Activated naive CD4-positive, alpha-beta T cell treated with anti-CD3 and anti-CD28 coated beads, Interleukin-2, amount 50 U/mL, for 72 hours (primary cell): ENCODE measurements around the gene NOTCH2. TPM values are rescaled to one million over a fixed set of nuclear protein-coding genes. Genes with fewer than 3 reads are reported as not detected.
"Not testable (repeated sequence)": the region's sequence is repeated elsewhere in the genome, so short reads cannot be mapped to it uniquely, and the experiment has no call there.

Experiments used
- ATAC-seq, 2 donors: fragments of 150-1000 bp; cut with Tn5 transposase; 2 replicates each; pipeline ENCODE4 v1.10.0; 2021; ENCODE audit warnings: mild to moderate bottlenecking in 2 of 2, moderate library complexity in 2 of 2
- DNase-seq, 2 donors: peaks; one replicate each; pipeline ENCODE4 v3.0.0; 2021 to 2022; ENCODE audit warnings: low spot score in 2 of 2
- H3K27ac Mint-ChIP-seq, 2 donors: one replicate each; pipeline ENCODE4 v1.8.0; 2022; ENCODE audit warnings: mild to moderate bottlenecking in 2 of 2, mixed read lengths in 2 of 2
- H3K36me3 Mint-ChIP-seq, 2 donors: one replicate each; pipeline ENCODE4 v1.8.0; 2022; ENCODE audit warnings: mixed read lengths in 2 of 2
- H3K9me3 Mint-ChIP-seq, 2 donors: one replicate each; pipeline ENCODE4 v1.8.0; 2022; ENCODE audit warnings: mixed read lengths in 2 of 2
- total RNA-seq, 2 donors: library from RNA; stranded (reverse); gene quantifications; one replicate each; pipeline ENCODE4 v1.2.3, GENCODE V29; 2022

Gene NOTCH2
- total RNA-seq, 2 donors from 2014 or later, result 42.6 to 79.6 TPM

DNA sequence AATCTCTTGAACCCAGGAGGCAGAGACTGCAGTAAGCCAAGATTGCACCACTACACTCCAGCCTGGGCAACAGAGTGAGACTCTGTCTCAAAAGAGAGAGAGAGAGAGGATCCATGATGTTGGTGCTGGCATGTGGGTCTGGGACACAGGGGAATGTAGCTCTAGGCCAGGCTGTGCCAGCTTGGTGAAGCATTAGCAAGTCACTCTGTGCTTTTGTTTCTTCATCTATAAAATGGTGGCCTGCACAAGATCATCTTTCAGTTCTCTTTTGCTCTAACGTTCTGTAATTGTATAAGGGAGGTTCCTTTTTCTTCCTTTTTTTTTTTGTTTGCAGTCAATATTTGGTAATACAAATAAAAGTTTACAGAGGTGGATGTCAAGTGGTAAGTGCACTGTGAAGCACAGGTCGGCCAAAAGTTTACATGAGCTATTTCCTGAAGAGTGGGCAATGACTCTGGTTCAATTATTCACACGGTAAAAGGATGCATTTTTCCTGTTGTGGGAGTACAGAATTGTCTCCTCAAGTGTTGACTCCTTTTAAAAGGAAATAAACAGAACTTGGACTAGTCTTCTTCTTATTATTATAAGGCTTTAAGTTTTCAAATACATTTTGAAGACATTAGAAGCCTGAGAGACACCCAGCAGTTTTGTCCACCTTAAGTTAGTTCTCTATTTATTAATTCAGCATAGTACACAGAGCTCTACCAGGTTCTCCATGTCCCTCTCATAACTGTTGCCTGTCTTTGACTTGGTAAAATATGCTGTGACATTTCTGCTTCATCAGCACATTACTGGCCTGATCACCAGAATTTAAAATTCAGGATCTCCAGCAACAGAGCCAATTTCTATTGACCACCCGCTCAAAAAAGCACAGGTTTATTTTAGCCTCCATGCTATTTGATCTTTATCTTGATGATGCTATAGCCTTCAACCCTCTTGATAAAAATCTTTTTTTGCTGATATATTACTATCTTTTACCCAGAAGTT is 23.1 kb upstream of the NOTCH2 start:
- ATAC-seq, H3K36me3 Mint-ChIP-seq, H3K9me3 Mint-ChIP-seq, H3K27ac Mint-ChIP-seq, DNase-seq: not testable (repeated sequence)

DNA sequence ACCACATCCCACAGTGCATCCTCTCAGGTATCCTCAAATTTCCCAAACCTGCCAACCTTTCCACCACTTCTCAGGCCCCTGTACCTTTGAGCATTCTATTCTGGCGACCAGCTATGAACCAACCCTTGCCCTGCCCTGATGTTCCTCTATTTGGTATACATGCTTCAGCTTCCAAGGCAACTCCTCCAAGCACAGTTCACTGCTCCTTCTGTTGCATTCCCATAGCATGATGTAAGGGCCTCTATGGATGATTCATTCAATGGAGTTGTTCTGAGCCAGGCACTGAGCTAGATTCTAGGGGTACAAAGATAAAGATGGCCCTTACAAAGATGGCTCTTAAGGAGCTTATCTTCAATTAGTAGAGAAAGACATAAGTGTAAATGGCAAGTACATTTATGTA is 21.4 kb upstream of the NOTCH2 start:
- DNase-seq, H3K36me3 Mint-ChIP-seq, ATAC-seq, H3K27ac Mint-ChIP-seq, H3K9me3 Mint-ChIP-seq: not testable (repeated sequence)

DNA sequence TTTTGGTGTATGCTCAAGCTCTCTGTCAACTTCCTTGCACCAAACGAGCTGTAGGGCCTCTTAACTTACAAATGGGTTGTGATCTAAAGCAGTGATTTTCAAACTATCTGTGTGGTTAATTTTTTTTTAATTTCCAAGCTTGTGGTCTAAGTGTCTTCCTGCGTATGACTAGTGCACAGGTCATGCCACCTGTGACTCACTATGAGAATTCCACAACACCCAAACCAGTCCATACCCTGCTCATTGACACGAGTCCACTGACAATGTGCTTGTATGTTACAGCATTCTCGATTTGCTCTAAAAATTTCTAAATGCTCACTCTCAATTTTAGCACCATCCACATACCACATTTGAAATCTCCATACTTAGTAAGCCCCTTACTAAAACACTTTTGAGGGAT is 18.5 kb upstream of the NOTCH2 start:
- not testable (repeated sequence) for H3K9me3 Mint-ChIP-seq, H3K27ac Mint-ChIP-seq, H3K36me3 Mint-ChIP-seq
- DNase-seq (peak; percentile 28 to 55), ATAC-seq (peak; percentile 100)

DNA sequence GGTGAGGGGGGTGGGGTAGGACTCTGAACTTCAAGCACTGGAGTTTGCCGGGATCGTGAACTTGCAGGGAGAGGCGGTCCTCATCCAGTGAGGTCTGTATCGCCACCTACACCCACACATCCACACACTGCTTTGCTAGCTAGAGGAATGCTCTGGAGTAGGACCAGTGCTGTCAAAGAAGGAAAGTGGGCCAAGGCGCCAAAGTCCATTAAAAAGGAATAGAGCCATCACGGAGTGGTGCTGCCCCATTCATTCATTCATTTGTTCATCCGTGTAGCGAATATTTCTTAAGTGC is 405 bp upstream of the NOTCH2 start:
- not testable (repeated sequence) for DNase-seq, H3K36me3 Mint-ChIP-seq, ATAC-seq

DNA sequence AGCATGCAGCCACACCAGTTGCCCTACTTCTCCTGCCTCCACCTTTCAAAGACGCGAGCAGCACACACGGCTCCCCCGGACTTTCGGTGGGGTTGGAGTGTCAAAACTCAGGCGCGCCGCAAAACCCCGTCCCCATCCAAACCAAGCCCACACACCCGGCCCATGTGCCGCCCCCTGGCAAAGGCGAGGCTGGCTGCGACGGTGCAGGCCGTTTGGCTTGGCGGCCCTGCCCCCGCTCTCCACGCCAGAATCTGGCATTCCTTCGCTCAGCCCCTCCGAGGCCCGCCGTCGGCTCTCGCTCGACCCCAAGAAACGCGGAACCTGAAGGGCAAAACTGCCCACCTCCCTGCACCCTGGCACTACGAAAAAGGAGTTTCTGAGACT is 787 bp downstream of the NOTCH2 start:
- H3K27ac Mint-ChIP-seq, ATAC-seq, H3K9me3 Mint-ChIP-seq, H3K36me3 Mint-ChIP-seq: not testable (repeated sequence)
- peak in 1 of 2 donors; percentile 54 for DNase-seq

More for the DNA sequence above, 405 bp upstream of the NOTCH2 start:
- not testable (repeated sequence) for H3K27ac Mint-ChIP-seq, H3K9me3 Mint-ChIP-seq

DNA sequence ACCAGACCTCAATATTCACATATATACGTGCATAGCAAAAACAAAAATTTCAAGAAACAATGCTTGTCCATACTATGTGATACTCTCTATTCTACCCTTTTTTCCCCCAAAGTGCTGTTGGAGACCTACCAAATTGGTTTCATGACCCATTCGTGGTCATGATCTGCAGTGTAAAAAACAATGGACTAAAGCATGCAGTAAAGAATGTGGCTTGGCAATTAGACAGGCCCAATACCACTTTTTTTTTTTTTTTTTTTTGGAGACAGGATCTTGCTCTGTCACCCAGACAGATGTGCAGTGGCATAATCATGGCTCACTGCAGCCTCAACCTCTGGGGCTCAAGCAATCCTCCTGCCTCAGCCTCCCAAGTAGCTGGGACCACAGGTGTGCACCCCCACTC is 21.3 kb downstream of the NOTCH2 start:
- ATAC-seq, H3K36me3 Mint-ChIP-seq, DNase-seq, H3K27ac Mint-ChIP-seq, H3K9me3 Mint-ChIP-seq: not testable (repeated sequence)

DNA sequence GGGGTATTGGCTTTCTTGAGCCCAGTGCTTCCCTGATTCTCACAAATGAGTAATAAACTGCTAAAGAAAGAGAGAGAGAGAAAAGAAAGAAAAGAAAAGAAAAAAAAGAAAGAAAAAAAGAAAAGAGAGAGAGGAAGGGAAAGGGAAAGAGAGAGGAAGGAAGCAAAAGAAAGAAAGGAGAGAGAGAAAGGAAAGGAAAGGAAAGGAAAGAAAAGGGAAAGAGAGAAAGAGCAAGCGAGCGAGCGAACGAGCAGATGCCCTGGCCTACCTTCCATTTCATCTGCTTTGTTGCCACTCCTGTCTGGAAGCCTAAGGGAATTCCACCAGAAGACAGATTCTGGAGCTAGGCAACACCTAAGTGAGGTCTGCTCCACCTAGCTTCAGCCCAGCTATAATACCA is 27.7 kb downstream of the NOTCH2 start:
- H3K27ac Mint-ChIP-seq, DNase-seq, ATAC-seq, H3K36me3 Mint-ChIP-seq, H3K9me3 Mint-ChIP-seq: not testable (repeated sequence)

DNA sequence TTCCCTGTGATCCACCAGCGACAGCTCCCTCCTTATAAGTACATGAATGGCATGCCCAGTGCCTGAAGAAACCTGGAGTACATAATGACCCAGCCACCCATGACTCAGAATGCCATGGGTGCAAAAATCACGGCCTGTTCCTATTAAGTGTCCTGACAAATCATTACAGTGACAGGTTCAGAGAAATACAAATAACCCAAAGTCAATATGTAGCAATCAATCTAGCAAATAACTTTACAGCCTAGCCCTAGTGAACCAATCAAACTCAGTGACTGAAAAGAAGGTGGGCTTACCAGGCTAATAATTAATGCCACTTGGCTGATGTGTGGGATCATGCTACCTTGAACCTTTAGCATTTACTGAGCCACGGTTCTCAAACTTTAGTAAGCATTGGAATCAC is 37.2 kb downstream of the NOTCH2 start:
- H3K9me3 Mint-ChIP-seq, DNase-seq, ATAC-seq, H3K27ac Mint-ChIP-seq, H3K36me3 Mint-ChIP-seq: not testable (repeated sequence)

DNA sequence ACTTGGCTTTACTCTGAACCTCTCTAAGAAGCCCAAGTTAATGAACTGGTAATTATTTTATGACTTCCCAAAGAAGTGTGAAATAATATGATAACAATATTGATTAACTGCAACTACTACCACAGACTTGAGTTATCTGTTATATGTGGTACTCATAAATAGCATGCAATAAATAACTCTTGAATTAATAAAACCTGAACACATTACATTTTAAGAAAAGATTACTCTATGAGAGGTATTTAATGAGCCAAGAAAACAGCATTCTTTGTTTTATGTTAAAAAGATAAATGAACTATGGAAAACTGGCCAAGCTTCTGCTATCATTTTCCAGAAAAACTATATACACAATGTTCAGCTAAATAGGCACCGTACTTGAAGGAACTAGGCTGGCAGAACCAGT is 45.7 kb downstream of the NOTCH2 start:
- not testable (repeated sequence) for ATAC-seq

DNA sequence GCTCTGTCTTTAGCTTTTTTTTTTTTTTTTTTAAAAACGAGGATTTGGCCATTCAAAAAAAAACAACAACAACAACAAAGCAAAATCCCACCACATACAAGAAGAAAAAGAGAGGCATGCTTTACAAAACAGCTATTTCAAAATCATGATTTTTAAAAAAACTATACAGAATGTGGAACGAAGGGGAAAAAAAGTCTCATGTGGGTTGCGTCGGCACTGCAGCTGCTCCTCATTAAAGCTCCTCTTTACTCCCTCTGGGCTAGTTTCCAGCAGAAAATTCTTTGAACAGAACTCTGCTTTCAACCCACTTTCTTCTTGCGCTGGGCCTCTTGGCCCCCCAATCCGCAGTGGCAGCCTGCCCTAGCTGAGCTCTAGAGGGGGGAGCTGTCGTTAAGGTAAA is 54.5 kb downstream of the NOTCH2 start:
- not testable (repeated sequence) for H3K9me3 Mint-ChIP-seq, H3K36me3 Mint-ChIP-seq, ATAC-seq, H3K27ac Mint-ChIP-seq, DNase-seq

More for the DNA sequence above, 45.7 kb downstream of the NOTCH2 start:
- not testable (repeated sequence) for H3K9me3 Mint-ChIP-seq, DNase-seq, H3K36me3 Mint-ChIP-seq, H3K27ac Mint-ChIP-seq

DNA sequence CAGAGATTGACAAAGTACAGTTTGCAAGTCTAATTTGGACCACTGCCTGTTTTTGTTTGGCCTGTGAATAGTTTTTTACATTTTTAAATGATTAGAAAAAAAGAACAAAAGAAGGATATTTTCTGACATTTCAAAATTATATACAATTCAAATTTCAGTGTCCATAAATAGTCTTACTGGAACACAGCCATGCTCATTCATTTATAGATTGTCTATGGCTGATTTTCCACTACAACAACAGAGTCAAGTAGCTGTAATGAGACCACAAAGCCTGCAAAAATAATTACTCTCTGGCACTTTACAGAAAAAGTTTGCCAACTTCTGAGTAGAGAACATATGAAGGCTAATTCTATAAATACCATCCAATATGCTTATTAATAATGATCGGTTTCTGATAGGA is 61.1 kb downstream of the NOTCH2 start:
- H3K9me3 Mint-ChIP-seq, H3K27ac Mint-ChIP-seq, H3K36me3 Mint-ChIP-seq, ATAC-seq, DNase-seq: not testable (repeated sequence)

DNA sequence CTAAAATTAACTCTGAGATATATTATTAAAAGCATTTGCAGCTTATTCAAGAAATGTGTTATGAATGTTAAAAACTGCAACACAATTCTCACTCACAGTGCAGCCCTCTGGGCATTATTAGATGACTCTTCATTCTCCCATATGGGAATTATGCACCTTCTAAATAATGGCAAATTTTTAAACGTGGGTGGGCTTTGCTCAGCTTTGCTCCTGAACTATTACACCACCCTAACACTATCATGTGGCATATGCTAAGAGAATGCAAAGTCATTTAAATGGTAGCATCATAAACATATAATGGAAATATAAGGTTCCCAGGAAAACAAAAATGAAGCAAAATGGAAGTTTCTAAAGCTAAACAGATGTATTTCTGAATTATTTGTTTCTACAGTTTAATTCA is 61.6 kb downstream of the NOTCH2 start:
- not testable (repeated sequence) for H3K27ac Mint-ChIP-seq, ATAC-seq, H3K36me3 Mint-ChIP-seq, DNase-seq, H3K9me3 Mint-ChIP-seq

DNA sequence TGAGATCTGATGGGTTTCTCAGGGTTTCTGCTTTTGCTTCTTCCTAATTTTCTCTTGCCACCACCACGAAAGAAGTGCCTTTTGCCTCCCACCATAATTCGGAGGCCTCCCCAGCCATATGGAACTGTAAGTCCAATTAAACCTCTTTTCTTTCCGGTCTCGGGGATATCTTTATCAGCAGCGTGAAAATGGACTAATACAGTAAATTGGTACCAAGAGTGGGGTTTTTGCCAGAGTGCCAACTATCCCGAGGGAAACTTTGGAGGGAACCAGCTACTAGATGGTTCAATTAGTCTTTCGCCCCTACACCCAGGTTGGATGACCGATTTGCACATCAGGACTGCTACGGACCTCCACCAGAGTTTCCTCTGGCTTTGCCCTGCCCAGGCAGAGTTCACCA is 68.4 kb downstream of the NOTCH2 start:
- H3K27ac Mint-ChIP-seq, H3K36me3 Mint-ChIP-seq, ATAC-seq, DNase-seq, H3K9me3 Mint-ChIP-seq: not testable (repeated sequence)

DNA sequence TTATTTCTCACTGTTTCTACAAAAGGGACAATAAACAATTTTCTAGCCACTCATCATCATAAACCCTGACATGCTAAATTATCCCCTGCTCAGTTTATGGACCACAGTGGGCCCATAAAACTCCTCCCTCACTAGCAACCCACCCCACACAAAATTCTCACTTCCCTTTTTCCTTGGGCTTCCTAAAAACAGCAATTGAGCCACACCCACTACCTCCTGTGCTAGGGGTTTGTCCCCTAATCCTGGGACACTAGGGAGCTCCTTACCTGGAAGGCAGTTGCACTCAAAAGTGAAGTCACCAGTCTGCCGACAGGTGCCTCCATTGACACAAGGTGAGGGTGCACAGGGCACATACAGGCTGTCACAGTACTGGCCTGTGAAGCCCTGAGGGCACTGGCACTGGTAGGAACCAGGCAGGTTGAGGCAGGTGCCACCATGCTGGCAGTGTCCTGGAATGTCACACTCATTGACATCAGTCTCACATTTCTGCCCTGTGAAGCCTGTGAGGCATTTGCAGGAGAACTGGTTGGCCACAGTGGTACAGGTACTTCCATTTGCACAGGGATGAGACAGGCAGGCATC is 72.6 kb downstream of the NOTCH2 start:
- not testable (repeated sequence) for H3K36me3 Mint-ChIP-seq, ATAC-seq, DNase-seq, H3K9me3 Mint-ChIP-seq, H3K27ac Mint-ChIP-seq

DNA sequence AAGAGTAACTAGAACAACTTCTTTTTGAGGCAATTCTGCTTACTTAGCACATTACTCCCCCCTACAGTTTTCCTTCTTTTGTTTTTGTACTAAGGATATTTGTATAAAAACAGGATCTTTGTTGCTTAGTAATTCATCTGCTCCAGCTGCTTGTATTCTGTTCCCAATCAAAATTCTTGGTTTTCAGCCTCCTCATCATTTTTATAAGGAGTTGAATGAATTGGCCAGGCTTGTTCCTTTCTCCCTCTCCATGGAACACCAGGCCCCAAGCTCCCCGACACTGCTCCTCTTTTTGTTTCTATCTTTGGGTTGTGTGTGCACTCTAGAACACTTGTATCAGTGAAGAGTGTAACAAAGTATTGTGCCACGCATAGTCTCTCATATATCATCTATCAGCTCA is 73.5 kb downstream of the NOTCH2 start:
- H3K9me3 Mint-ChIP-seq, H3K36me3 Mint-ChIP-seq, H3K27ac Mint-ChIP-seq: not testable (repeated sequence)

DNA sequence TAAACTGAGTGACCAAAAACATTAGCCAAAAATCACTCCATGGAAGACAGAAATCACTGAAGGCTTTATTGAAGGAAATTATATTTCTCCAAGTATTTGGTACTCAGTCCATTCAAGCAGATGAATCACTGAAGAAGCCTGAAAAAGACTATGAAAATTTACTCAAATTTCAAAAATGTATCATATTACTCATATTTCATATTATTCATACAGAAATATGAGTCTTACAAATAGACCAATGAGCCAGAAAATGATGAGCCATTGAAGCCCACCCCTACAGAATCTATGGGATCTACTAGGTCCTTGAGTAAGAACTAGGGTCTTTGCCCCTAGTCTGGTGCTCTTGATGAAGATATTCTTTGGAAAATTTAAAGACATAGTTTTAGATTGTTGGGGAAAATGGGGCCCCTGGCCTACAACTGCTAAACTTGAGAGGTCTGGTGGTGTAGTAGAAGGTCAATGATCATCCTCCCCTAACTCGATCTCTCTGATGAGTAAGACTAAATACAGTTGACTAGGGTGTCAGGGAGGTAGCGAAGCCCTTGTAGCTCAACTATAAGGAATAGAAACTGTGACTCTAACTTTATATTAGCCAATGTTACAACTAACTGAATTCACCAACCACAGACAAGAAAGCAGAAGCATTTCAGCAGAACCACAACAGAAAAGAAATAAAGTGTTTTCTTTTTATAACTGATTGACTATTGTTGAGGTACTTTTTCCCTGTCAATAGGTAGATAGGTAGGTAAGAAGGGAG is 81.0 kb downstream of the NOTCH2 start:
- Mint-ChIP-seq H3K9me3 (no peaks in the 10 kb centered on the region), H3K36me3 (peaks cover 15 to 22% of the 10 kb centered on the region in 2 donors), H3K27ac (peak overlapping the region; percentile 80 to 94)
- peak in 1 of 2 donors; percentile 28 for DNase-seq
- peak; percentile 80 to 87 for ATAC-seq

More for the DNA sequence above, 73.5 kb downstream of the NOTCH2 start:
- not testable (repeated sequence) for DNase-seq, ATAC-seq

DNA sequence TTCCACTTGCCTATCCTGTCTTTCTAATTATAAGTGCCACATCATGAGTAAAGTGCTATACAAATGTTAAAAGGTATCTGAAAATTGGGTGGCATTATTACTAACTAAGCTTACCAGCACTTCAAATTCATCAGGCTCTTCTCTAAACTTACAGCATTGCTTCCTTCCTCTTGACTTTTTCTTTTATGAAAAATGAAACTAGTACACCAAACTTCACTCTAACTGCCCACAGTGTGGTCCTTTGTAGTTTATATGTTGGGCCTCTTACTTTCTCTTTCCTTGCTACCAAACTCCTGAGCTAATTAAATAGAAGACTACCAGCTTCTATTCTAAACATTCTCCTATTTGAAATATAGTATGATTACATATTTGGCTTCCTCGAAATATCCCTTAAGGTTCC is 81.8 kb downstream of the NOTCH2 start:
- H3K9me3 Mint-ChIP-seq, result no peaks in the 10 kb centered on the region
- ATAC-seq (peak; percentile 59 to 62), DNase-seq (no peak)
- H3K36me3 Mint-ChIP-seq, result peaks cover 15 to 22% of the 10 kb centered on the region in 2 donors
- H3K27ac Mint-ChIP-seq, result peak overlapping the region; percentile 80 to 94
